LNCAP (cell line): ENCODE data around the gene LMO1.

Experiments used
- TF ChIP-seq, protein P1 (sequence below): fragments of 450-650 bp; IDR thresholded peaks from 2 replicates; pipeline ENCODE4 v1.5.1; 2017; ENCODE audit warnings: mild to moderate bottlenecking

The LMO1 gene

GRCh38 chr11:8237453-8237852, 26.2 kb downstream of the LMO1 start:
- TF ChIP-seq, protein P1, sequence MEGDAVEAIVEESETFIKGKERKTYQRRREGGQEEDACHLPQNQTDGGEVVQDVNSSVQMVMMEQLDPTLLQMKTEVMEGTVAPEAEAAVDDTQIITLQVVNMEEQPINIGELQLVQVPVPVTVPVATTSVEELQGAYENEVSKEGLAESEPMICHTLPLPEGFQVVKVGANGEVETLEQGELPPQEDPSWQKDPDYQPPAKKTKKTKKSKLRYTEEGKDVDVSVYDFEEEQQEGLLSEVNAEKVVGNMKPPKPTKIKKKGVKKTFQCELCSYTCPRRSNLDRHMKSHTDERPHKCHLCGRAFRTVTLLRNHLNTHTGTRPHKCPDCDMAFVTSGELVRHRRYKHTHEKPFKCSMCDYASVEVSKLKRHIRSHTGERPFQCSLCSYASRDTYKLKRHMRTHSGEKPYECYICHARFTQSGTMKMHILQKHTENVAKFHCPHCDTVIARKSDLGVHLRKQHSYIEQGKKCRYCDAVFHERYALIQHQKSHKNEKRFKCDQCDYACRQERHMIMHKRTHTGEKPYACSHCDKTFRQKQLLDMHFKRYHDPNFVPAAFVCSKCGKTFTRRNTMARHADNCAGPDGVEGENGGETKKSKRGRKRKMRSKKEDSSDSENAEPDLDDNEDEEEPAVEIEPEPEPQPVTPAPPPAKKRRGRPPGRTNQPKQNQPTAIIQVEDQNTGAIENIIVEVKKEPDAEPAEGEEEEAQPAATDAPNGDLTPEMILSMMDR, result no peak

DNA sequence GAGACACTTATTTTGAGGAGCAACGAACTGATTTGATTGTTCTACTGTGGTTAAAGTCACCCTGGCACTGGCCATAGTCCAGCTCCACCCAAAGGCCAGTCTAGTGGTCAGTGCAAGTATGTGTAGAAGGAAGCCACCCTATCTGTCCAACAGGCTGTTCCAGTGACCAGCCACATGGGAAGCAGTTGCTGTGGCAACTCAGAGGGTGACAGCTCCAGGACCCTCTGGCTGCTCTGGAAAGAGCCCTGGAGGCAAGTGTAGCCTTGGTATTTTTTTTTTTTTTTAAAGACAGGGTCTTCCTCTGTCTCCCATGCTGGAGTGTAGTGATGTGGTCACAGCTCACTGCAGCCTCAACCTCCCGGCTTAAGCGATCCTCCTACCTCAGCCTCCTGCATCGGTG, 27.8 kb downstream of the LMO1 start:
- TF ChIP-seq, protein P1, result no peak

DNA sequence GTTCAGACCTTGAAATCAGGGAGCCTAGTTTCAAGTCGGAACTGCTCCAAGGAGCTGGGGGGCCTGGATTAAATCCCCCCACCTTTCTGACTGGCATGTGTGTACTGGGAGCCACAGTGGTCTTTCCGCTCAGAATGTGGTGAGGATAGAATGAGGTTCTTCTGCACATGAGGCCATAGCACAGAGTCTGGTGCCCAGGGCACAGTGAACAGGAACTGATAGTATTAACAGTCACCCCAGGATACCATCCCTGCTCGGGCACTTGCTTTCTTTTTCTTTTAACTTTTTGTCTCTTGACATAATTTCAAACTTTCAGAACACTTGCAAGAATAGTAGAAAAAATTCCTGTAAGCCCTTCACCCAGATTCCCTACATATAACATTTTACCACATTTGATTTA, 28.8 kb downstream of the LMO1 start:
- TF ChIP-seq, protein P1, result no peak

DNA sequence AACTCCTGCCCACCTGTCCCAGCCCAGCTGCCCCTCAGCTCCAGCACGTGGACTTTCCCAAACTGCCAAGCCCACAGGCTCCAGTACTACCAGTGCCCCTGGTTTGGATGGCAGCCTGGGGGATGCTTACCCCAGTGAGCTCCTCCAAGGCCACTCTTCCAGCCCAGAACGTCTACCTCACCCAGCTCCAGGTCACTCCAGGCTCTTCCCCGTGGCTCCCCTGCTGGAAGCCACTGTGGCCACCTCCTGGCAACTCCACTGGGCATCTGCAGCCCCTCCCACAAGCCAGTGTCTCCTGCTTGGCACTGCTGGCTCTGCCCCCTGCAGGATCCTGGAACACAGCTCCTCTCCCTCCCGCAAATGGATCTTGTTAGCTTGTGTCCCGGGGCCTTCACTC, 29.3 kb downstream of the LMO1 start:
- TF ChIP-seq, protein P1, result no peak

GRCh38 chr11:8233691-8234424, 29.8 kb downstream of the LMO1 start:
- TF ChIP-seq, protein P1, result no peak

DNA sequence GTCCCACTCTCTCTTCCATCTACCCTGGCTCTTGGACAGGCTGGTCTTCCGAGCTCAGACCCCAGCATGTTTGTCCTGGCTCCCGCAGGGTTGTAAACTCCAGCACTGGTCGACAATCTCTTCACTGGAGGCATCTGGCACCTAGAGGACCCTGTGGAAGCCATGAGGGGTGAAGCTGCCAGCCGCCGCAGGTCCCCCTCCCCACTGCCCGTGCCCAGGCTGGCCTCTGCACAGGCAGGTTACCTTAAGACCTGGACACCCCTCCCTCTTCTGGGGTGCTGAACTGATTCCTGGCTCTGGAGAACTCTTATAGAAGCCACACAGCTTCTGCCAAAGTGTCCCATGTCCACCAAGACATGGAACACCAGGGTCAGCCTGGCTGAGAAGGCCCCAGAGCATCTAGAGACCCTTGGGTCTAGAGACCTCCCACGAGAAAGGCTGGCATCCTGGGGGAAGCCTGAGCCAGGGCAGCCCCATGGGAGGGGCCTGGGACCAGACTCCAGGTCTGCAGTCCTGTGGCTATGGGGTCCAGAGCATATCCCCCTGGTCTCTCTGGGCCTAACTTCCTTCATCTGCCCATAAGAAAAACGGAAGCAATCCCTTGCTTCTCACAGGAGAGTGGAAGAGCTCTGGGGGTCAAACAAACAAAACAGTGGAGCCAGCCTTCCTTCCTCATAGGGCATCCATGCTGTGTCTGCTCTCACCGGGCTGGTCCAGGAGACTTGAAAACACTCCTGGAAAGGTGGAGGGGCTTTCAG, 30.6 kb downstream of the LMO1 start:
- TF ChIP-seq, protein P1, result no peak

- TF ChIP-seq, protein P1, result no peak
Measured at GRCh38 chr11:8232414-8232813, 31.3 kb downstream of the LMO1 start.
